Effector memory CD4-positive, alpha-beta T cell (primary cell): ENCODE results near the gene PDCD6IP.

Experiments used
- DNase-seq, 3 donors: peaks; one replicate each; pipeline ENCODE4 v3.0.0-alpha.2; 2020
- H3K27ac ChIP-seq: 2 replicates; pipeline ENCODE4 v1.7.0; 2013; ENCODE audit warnings: mild to moderate bottlenecking, low read length, moderate library complexity; ENCODE audit not compliant: insufficient read depth, poor library complexity, severe bottlenecking
- H3K27me3 ChIP-seq: replicated peaks from 2 replicates; pipeline ENCODE4 v1.7.0; 2013; ENCODE audit warnings: mild to moderate bottlenecking, low read length; ENCODE audit not compliant: insufficient read depth, control insufficient read depth, poor library complexity, severe bottlenecking
- H3K36me3 ChIP-seq: 2 replicates; pipeline ENCODE4 v1.7.0; 2013; ENCODE audit warnings: mild to moderate bottlenecking, low read length, moderate library complexity; ENCODE audit not compliant: control insufficient read depth, insufficient read depth
- H3K4me1 ChIP-seq: 2 replicates; pipeline ENCODE4 v1.7.0; 2013; ENCODE audit warnings: low read length, mild to moderate bottlenecking; ENCODE audit not compliant: control insufficient read depth, insufficient read depth, poor library complexity, severe bottlenecking
- H3K4me3 ChIP-seq: 2 replicates; pipeline ENCODE4 v1.7.0; 2013; ENCODE audit warnings: low read length, low read depth, mild to moderate bottlenecking; ENCODE audit not compliant: insufficient read depth, poor library complexity, severe bottlenecking
- H3K9me3 ChIP-seq: 2 replicates; pipeline ENCODE4 v1.7.0; 2013; ENCODE audit warnings: mild to moderate bottlenecking, low read length, moderate library complexity; ENCODE audit not compliant: control insufficient read depth

PDCD6IP gene

DNA sequence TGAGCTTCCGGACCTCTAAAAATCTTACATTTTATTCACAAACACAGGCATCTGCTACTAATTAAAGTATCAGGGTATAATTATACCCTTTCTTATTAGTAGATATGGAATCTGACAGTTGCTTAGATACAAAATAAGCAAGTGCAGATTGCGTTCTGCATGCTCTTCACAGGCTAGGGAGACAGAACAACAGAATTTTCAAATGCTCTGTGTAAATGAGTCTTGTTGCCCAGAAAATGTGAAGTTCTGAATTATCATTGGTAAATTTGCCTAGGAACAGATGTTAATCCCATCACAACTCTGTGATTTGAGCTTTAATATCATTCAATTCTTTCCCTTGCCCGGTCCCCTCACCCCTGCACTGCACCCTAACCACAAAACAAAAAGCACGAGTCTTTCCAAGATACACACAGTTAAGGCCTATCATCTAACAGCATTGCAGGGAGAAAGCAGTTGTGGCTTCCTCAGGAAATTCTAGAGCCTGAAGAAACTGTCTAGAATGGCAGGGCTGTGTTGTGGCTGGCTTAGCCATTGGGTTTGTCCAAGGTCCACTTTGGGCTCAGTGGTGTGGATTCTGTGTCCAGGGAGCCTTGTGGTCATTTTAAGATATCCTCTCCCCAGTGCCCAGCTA lies 119.8 kb downstream of the PDCD6IP start:
- no peak for DNase-seq
- no peak overlapping the region for H3K27ac ChIP-seq
- no peaks in the 10 kb centered on the region for H3K4me1 ChIP-seq
- H3K27me3 ChIP-seq: no peaks in the 10 kb centered on the region
- H3K36me3 ChIP-seq: no peaks in the 10 kb centered on the region
- no peak overlapping the region for H3K4me3 ChIP-seq
- no peaks in the 10 kb centered on the region for H3K9me3 ChIP-seq
